ENCODE data around the gene SEC14L1. TPM values are rescaled to one million over a fixed set of nuclear protein-coding genes. Genes with fewer than 3 reads are reported as not detected.
A peak's percentile ranks its signal among the peaks of the same experiment; 100 is the strongest.

Gene SEC14L1
- total RNA-seq, 4 donors from 2014 or later, result 38.4 to 86.1 (median 40.1) TPM

DNA sequence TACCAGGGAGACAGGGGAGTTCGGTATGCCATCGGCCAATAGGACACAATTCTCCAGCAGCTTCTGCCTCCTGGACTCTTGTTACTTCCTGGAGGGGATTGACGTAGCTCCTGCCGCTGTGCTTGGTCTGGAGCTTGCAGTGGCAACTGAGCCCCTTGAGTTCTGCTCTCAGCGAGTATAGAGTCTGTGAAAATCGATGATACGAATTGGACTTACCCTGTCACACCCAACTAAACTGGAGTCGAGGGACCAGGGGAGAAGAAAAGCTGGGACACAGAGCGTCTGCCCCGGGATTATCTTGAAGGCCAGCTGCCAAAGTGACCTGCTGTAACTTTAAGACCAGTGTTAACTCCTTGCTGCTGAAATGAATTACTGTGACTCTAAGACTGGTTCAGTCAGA lies 22.2 kb downstream of the SEC14L1 start:
- peaks cover 0 to 8% of the 10 kb centered on the region in 2 donors for H3K36me3 ChIP-seq
- peak overlapping the region in 2 of 4 donors; percentile 16 to 51 for H3K27ac ChIP-seq
- TF ChIP-seq EP300 (IDR thresholded peaks at IDR 0.05) (no peak), POLR2AphosphoS5 (IDR thresholded peaks at IDR 0.05) (no peak), POLR2A (IDR thresholded peaks at IDR 0.05) (no peak)
- TF ChIP-seq, protein P1, sequence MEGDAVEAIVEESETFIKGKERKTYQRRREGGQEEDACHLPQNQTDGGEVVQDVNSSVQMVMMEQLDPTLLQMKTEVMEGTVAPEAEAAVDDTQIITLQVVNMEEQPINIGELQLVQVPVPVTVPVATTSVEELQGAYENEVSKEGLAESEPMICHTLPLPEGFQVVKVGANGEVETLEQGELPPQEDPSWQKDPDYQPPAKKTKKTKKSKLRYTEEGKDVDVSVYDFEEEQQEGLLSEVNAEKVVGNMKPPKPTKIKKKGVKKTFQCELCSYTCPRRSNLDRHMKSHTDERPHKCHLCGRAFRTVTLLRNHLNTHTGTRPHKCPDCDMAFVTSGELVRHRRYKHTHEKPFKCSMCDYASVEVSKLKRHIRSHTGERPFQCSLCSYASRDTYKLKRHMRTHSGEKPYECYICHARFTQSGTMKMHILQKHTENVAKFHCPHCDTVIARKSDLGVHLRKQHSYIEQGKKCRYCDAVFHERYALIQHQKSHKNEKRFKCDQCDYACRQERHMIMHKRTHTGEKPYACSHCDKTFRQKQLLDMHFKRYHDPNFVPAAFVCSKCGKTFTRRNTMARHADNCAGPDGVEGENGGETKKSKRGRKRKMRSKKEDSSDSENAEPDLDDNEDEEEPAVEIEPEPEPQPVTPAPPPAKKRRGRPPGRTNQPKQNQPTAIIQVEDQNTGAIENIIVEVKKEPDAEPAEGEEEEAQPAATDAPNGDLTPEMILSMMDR (IDR thresholded peaks at IDR 0.05), result no peak
- H3K4me1 ChIP-seq, result peaks cover 0 to 68% (median 27%) of the 10 kb centered on the region in 3 donors
- no peak for ATAC-seq
- H3K9me3 ChIP-seq, result peaks cover 0 to 10% (median 1%) of the 10 kb centered on the region in 3 donors
- H3K27me3 ChIP-seq, result no peaks in the 10 kb centered on the region
- H3K4me3 ChIP-seq, result no peak overlapping the region
- WGBS, 2 donors (ENCODE audit: low coverage in 1 of 2), result 20 to 26% methylated on average over 8 to 9 of the region's 10 CpGs

DNA sequence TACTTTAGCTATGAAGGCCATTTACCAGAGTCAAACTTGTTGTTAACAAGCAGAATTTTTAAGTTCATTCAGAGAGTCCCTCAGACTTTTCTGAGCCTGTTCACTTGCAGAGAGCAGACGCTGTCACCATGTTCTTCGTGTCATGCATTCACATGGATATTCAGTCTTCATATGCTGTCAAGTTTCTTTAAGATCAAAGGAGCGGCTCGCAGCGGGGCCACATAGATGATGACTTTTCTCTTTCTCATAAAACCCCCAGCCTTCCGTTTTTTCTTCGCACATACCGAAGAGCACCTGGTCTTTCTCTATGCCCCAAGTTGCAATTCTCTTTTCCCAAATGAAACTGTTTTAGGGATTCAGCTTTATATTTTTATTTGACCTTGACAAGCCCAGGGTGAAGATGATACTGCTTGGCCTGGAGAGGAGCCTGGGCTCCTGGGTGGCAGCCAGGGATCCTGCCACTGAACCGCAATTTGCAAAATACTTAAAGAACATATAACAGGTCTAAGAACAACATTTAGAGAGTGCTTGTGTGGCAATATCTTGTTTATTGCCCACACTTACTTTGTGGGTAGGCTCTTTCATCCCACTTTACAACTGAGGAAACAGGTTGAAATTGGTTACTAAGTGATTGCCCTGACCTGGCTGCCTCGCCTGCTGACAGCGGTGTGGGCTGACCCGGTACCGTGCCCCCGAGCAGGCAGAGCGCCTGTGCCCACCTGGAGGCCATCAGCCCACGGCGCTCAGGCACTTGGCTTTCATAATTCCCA lies 22.9 kb downstream of the SEC14L1 start:
- Histone ChIP-seq H3K36me3 (peaks cover 0 to 15% of the 10 kb centered on the region in 2 donors), H3K4me1 (peaks cover 0 to 64% (median 27%) of the 10 kb centered on the region in 3 donors), H3K9me3 (peaks cover 0 to 15% (median 2%) of the 10 kb centered on the region in 3 donors), H3K4me3 (no peak overlapping the region), H3K27ac (peak overlapping the region in 2 of 4 donors; percentile 31 to 51), H3K27me3 (no peaks in the 10 kb centered on the region)
- ATAC-seq, result no peak
- 69 to 84% methylated on average over 13 to 16 of the region's 17 CpGs for WGBS, 2 donors (ENCODE audit: low coverage in 1 of 2)
- TF ChIP-seq, protein P1 (IDR thresholded peaks at IDR 0.05), result no peak
- TF ChIP-seq POLR2A (IDR thresholded peaks at IDR 0.05), result no peak
- TF ChIP-seq POLR2AphosphoS5 (IDR thresholded peaks at IDR 0.05), result no peak
- TF ChIP-seq EP300 (IDR thresholded peaks at IDR 0.05), result no peak

DNA sequence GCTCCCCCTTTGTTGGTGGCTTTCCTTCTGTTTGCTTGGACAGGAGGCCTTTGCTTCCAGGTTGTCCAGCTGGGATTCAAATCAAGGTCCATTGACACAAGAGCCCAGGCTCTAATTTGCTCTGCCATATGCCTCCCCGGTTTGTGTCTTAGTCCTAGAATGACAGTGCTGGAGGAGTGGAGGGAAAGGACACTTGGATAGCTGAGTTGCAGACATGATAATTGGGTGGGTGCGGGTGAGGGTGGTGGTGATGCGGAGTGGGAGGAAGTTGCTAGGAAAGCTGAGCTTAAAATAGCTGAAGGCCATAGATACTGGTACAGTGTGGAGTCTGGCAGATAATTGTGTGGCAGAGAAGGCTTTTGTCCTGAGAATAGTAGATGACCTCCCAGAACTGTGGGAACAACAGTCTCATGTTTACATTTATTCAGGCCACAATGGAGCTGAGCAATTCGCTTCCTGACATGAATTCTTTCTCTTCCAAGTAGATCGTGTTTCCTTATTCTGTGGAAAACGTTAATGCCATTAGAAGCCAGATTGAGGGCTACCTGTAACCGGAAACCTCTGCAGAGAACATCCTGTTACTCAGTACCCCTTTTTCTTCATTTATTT lies 23.8 kb downstream of the SEC14L1 start:
- WGBS, 2 donors (ENCODE audit: low coverage in 1 of 2), result 59 to 67% methylated on average over 3 to 7 of the region's 7 CpGs
- Histone ChIP-seq H3K9me3 (peaks cover 0 to 15% (median 2%) of the 10 kb centered on the region in 3 donors), H3K4me3 (no peak overlapping the region), H3K27ac (peak overlapping the region in 3 of 4 donors; percentile 3 to 51 (median 31)), H3K27me3 (no peaks in the 10 kb centered on the region), H3K4me1 (peaks cover 0 to 64% (median 27%) of the 10 kb centered on the region in 3 donors), H3K36me3 (peaks cover 0 to 15% of the 10 kb centered on the region in 2 donors)
- TF ChIP-seq, protein P1 (IDR thresholded peaks at IDR 0.05), result no peak
- TF ChIP-seq POLR2A (IDR thresholded peaks at IDR 0.05) (no peak), EP300 (IDR thresholded peaks at IDR 0.05) (no peak), POLR2AphosphoS5 (IDR thresholded peaks at IDR 0.05) (no peak)
- no peak for ATAC-seq

DNA sequence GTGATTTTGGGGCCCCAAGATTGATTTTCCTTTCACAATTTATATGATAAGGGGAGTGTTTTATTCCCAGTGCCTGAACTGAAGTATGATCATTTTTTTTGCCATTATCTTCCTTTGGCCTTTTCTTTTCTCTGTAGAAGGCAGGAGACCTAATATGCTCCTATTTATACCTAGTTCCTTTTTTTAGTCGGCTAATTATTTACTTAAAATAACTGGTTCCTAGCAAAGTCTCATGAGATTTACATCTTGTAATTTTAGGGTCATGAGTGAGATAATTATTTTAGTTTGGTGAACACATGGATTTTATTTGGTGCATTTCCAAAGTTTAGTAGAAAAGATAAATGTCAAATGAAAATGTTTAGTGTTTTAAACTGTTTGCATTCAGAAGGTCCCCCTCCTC lies 24.8 kb downstream of the SEC14L1 start:
- WGBS, 2 donors (ENCODE audit: low coverage in 1 of 2), result 12% methylated on average over 1 of the region's 1 CpG; no CpG with 5 or more reads in 1 of the 2 donors
- peak overlapping the region in 2 of 4 donors; percentile 12 to 31 for H3K27ac ChIP-seq
- peaks cover 0 to 15% (median 2%) of the 10 kb centered on the region in 3 donors for H3K9me3 ChIP-seq
- peaks cover 0 to 54% (median 27%) of the 10 kb centered on the region in 3 donors for H3K4me1 ChIP-seq
- H3K4me3 ChIP-seq, result no peak overlapping the region
- H3K36me3 ChIP-seq, result peaks cover 0 to 15% of the 10 kb centered on the region in 2 donors
- ATAC-seq, result no peak
- H3K27me3 ChIP-seq, result no peaks in the 10 kb centered on the region
- TF ChIP-seq POLR2AphosphoS5 (IDR thresholded peaks at IDR 0.05), result no peak
- no peak for TF ChIP-seq EP300 (IDR thresholded peaks at IDR 0.05)
- TF ChIP-seq, protein P1 (IDR thresholded peaks at IDR 0.05), result no peak
- no peak for TF ChIP-seq POLR2A (IDR thresholded peaks at IDR 0.05)
